HUES48 (cell line): ENCODE measurements around the gene MTMR2.

Source experiments
- H3K27ac ChIP-seq: one replicate; pipeline ENCODE4 v1.7.0; 2013; ENCODE audit warnings: low read depth, low read length, inconsistent platforms
- H3K27me3 ChIP-seq: 2 replicates; pipeline ENCODE4 v1.6.1; 2013; ENCODE audit warnings: mild to moderate bottlenecking, low read length; ENCODE audit not compliant: control insufficient read depth, insufficient read depth
- H3K36me3 ChIP-seq: 2 replicates; pipeline ENCODE4 v1.6.1; 2013; ENCODE audit warnings: low read length; ENCODE audit not compliant: control insufficient read depth, insufficient read depth
- H3K4me1 ChIP-seq: 2 replicates; pipeline ENCODE4 v1.6.1; 2013; ENCODE audit warnings: mild to moderate bottlenecking, low read length; ENCODE audit not compliant: control insufficient read depth, insufficient read depth
- H3K4me3 ChIP-seq: 2 replicates; pipeline ENCODE4 v1.5.1; 2013; ENCODE audit warnings: mild to moderate bottlenecking, low read depth, low read length
- H3K9ac ChIP-seq: 2 replicates; pipeline ENCODE4 v1.6.1; 2013; ENCODE audit warnings: mild to moderate bottlenecking, low read depth, low read length, moderate library complexity
- H3K9me3 ChIP-seq: 2 replicates; pipeline ENCODE4 v1.6.1; 2013; ENCODE audit warnings: low read length; ENCODE audit not compliant: control insufficient read depth, insufficient read depth

The MTMR2 gene

GRCh38 chr11:95933594-95933993 is 9.7 kb upstream of the MTMR2 start:
- Histone ChIP-seq H3K9me3 (0 out of 2 replicates have a peak, but pooled peaks cover 6% of the 10 kb centered on the region), H3K36me3 (no peaks in the 10 kb centered on the region)

GRCh38 chr11:95931916-95932315 is 8.0 kb upstream of the MTMR2 start:
- Histone ChIP-seq H3K36me3 (no peaks in the 10 kb centered on the region), H3K4me3 (no peak overlapping the region), H3K27me3 (no peaks in the 10 kb centered on the region), H3K9me3 (no peaks in the 10 kb centered on the region), H3K4me1 (no peaks in the 10 kb centered on the region), H3K9ac (no peak overlapping the region), H3K27ac (no peak overlapping the region)

More at GRCh38 chr11:95933594-95933993, 9.7 kb upstream of the MTMR2 start:
- H3K27ac ChIP-seq = no peak overlapping the region
- H3K4me1 ChIP-seq = no peaks in the 10 kb centered on the region
- H3K9ac ChIP-seq = no peak overlapping the region
- no peak overlapping the region for H3K4me3 ChIP-seq
- no peaks in the 10 kb centered on the region for H3K27me3 ChIP-seq

- no peak overlapping the region for H3K4me3 ChIP-seq
- H3K27ac ChIP-seq = no peak overlapping the region
- H3K36me3 ChIP-seq = no peaks in the 10 kb centered on the region
- no peaks in the 10 kb centered on the region for H3K9me3 ChIP-seq
- no peaks in the 10 kb centered on the region for H3K4me1 ChIP-seq
- H3K9ac ChIP-seq = no peak overlapping the region
- H3K27me3 ChIP-seq = no peaks in the 10 kb centered on the region
Measured at GRCh38 chr11:95930948-95931347, 7.0 kb upstream of the MTMR2 start.

GRCh38 chr11:95926726-95927125 is 2.8 kb upstream of the MTMR2 start:
- Histone ChIP-seq H3K27me3 (no peaks in the 10 kb centered on the region), H3K9ac (no peak overlapping the region), H3K4me1 (peaks cover 18% of the 10 kb centered on the region), H3K4me3 (no peak overlapping the region), H3K36me3 (no peaks in the 10 kb centered on the region), H3K27ac (no peak overlapping the region), H3K9me3 (no peaks in the 10 kb centered on the region)

- peak overlapping the region; percentile 95 for H3K4me3 ChIP-seq
- H3K27ac ChIP-seq = peak overlapping the region; percentile 96
- H3K9me3 ChIP-seq = no peaks in the 10 kb centered on the region
- peak overlapping the region; percentile 95 for H3K9ac ChIP-seq
- H3K4me1 ChIP-seq = peaks cover 18% of the 10 kb centered on the region
- no peaks in the 10 kb centered on the region for H3K27me3 ChIP-seq
- no peaks in the 10 kb centered on the region for H3K36me3 ChIP-seq
Measured at GRCh38 chr11:95925011-95925410, 1.1 kb upstream of the MTMR2 start.

- no peaks in the 10 kb centered on the region for H3K27me3 ChIP-seq
- peak overlapping the region; percentile 95 for H3K4me3 ChIP-seq
- peak overlapping the region; percentile 95 for H3K9ac ChIP-seq
- no peaks in the 10 kb centered on the region for H3K36me3 ChIP-seq
- H3K27ac ChIP-seq = peak overlapping the region; percentile 96
- H3K4me1 ChIP-seq = peaks cover 18% of the 10 kb centered on the region
- no peaks in the 10 kb centered on the region for H3K9me3 ChIP-seq
Measured at GRCh38 chr11:95924414-95924760, 480 bp upstream of the MTMR2 start.

- Histone ChIP-seq H3K27ac (peak overlapping the region; percentile 96), H3K27me3 (no peaks in the 10 kb centered on the region), H3K36me3 (no peaks in the 10 kb centered on the region), H3K4me3 (peak overlapping the region; percentile 95), H3K9ac (peak overlapping the region; percentile 95), H3K9me3 (no peaks in the 10 kb centered on the region), H3K4me1 (peaks cover 18% of the 10 kb centered on the region)
Measured at GRCh38 chr11:95923439-95923727, 524 bp downstream of the MTMR2 start.

- Histone ChIP-seq H3K36me3 (no peaks in the 10 kb centered on the region), H3K9me3 (no peaks in the 10 kb centered on the region), H3K4me1 (peaks cover 22% of the 10 kb centered on the region), H3K27ac (peak overlapping the region; percentile 96), H3K9ac (peak overlapping the region; percentile 95), H3K4me3 (peak overlapping the region; percentile 95), H3K27me3 (no peaks in the 10 kb centered on the region)
Measured at GRCh38 chr11:95922536-95923438, 1.1 kb downstream of the MTMR2 start.

GRCh38 chr11:95922099-95922498 is 1.8 kb downstream of the MTMR2 start:
- Histone ChIP-seq H3K4me3 (peak overlapping the region; percentile 95), H3K27me3 (no peaks in the 10 kb centered on the region), H3K9ac (no peak overlapping the region), H3K36me3 (no peaks in the 10 kb centered on the region), H3K4me1 (peaks cover 29% of the 10 kb centered on the region), H3K27ac (no peak overlapping the region), H3K9me3 (no peaks in the 10 kb centered on the region)

- H3K27ac ChIP-seq = no peak overlapping the region
- H3K4me1 ChIP-seq = peaks cover 30% of the 10 kb centered on the region
- no peaks in the 10 kb centered on the region for H3K9me3 ChIP-seq
Measured at GRCh38 chr11:95920460-95921105, 3.3 kb downstream of the MTMR2 start.

GRCh38 chr11:95919514-95919913 is 4.4 kb downstream of the MTMR2 start:
- no peak overlapping the region for H3K27ac ChIP-seq

More at GRCh38 chr11:95920460-95921105, 3.3 kb downstream of the MTMR2 start:
- H3K27me3 ChIP-seq = no peaks in the 10 kb centered on the region
- H3K4me3 ChIP-seq = no peak overlapping the region
- H3K9ac ChIP-seq = no peak overlapping the region
- H3K36me3 ChIP-seq = no peaks in the 10 kb centered on the region

More at GRCh38 chr11:95919514-95919913, 4.4 kb downstream of the MTMR2 start:
- peaks cover 20% of the 10 kb centered on the region for H3K4me1 ChIP-seq
- no peaks in the 10 kb centered on the region for H3K9me3 ChIP-seq
- H3K4me3 ChIP-seq = no peak overlapping the region
- no peaks in the 10 kb centered on the region for H3K36me3 ChIP-seq
- H3K27me3 ChIP-seq = no peaks in the 10 kb centered on the region
- H3K9ac ChIP-seq = no peak overlapping the region
